ENCODE measurements around the gene KATNAL1. TPM values are rescaled to one million over a fixed set of nuclear protein-coding genes. Genes with fewer than 3 reads are reported as not detected.

Gene KATNAL1
- total RNA-seq, 1 experiment from 2014 or later, result 11.2 TPM

DNA sequence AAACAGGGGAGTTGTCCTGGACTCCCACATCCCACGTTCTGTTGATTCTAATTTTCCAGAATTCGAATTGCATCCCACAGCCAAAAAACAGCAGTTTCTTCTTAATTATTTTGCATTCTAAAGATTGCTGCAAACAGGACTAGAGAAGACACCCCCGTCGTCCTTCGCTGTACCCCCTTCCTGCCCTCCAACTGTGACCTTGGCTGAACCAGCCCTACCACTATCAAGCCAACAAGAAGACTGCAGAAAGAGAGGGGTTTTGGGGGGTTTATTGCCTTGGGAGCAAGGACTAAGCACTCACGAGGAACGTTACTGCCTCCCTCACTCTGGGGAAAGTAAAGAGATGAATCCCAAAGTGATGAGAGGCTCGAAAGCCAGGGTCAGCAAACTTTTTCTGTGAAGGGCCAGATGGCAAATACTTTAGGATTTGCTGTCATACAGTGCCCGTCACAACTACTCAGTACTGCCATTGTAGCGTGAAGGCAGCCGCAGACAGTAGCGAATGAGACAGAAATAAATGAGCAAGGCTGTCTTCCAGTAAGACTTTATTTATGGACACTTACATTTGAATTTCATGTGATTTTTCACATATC lies 32.5 kb upstream of the KATNAL1 start:
- Histone ChIP-seq H3K4ac (ENCODE audit: low read depth, low read length) (no peak overlapping the region), H3K27ac (ENCODE audit: insufficient read length, low read depth, low read length) (no peak overlapping the region), H3K4me2 (ENCODE audit: insufficient read depth, insufficient read length, low read length) (no peak overlapping the region), H3K9me3 (ENCODE audit: control insufficient read depth, low read depth, low read length) (no peaks in the 10 kb centered on the region), H4K5ac (ENCODE audit: insufficient read length, low read depth, low read length) (no peak overlapping the region), H3K14ac (ENCODE audit: insufficient read depth, low read length) (no peak overlapping the region), H3K23me2 (ENCODE audit: insufficient read length, low read depth, low read length, poor library complexity, severe bottlenecking) (no peaks in the 10 kb centered on the region), H2BK12ac (ENCODE audit: insufficient read length, low read depth, low read length) (no peak overlapping the region), H3K27me3 (ENCODE audit: insufficient read depth, low read length) (no peaks in the 10 kb centered on the region), H2BK20ac (ENCODE audit: low read depth, low read length, poor library complexity, severe bottlenecking) (no peak overlapping the region), H3K79me2 (ENCODE audit: insufficient read depth, low read length) (no peaks in the 10 kb centered on the region), H3K9ac (ENCODE audit: extremely low read depth, insufficient read length, low read length) (no peak overlapping the region), H3K18ac (ENCODE audit: insufficient read length, low read depth, low read length) (no peak overlapping the region), H3T11ph (ENCODE audit: low read length) (no peak overlapping the region), H4K8ac (replicated peaks; ENCODE audit: insufficient read length, low read depth, low read length) (no peak overlapping the region), H3K56ac (ENCODE audit: insufficient read length, low read depth, low read length) (no peak overlapping the region), H4K91ac (ENCODE audit: insufficient read length, low read depth, low read length) (no peak overlapping the region), H2AK5ac (ENCODE audit: insufficient read length, low read length) (no peak overlapping the region), H3K79me1 (ENCODE audit: insufficient read depth, low read depth, low read length, poor library complexity, severe bottlenecking) (no peaks in the 10 kb centered on the region), H3K23ac (ENCODE audit: insufficient read length, low read depth, low read length) (no peak overlapping the region), H2BK120ac (ENCODE audit: low read depth, low read length, poor library complexity, severe bottlenecking) (no peak overlapping the region), H4K20me1 (ENCODE audit: control insufficient read depth, insufficient read depth, insufficient read length) (no peaks in the 10 kb centered on the region), H2BK5ac (ENCODE audit: insufficient read length, low read length) (no peak overlapping the region), H3K4me1 (ENCODE audit: insufficient read depth, low read length) (no peaks in the 10 kb centered on the region; the same call in 1 of the 2 replicates), H2BK15ac (ENCODE audit: low read depth, low read length) (no peak overlapping the region), H2AFZ (ENCODE audit: low read length) (no peak overlapping the region)
- Mint-ChIP-seq H3K27ac (0 out of 7 replicates have a peak overlapping the region, but pooled peaks of 1 of the 3 experiments have one; percentile 21), H3K4me3 (no peak overlapping the region), H3K9me3 (no peaks in the 10 kb centered on the region), H3K36me3 (ENCODE audit: insufficient read depth in 1 of 3, low read depth in 3 of 3) (no peaks in the 10 kb centered on the region; a peak in 1 of 7 replicates), H3K27me3 (ENCODE audit: low read depth) (peaks cover 1% of the 10 kb centered on the region; the same call in 1 of the 2 replicates), H3K4me1 (peaks cover 14 to 17% of the 10 kb centered on the region in 2 experiments)
- DNase-seq, result no peak
- no peak for TF ChIP-seq CTCF (conservative IDR thresholded peaks at IDR 0.05)
- WGBS (ENCODE audit: extremely low coverage, insufficient read length, low lambda C conversion rate), result no CpG with 5 or more reads among the region's 12 CpGs
